Caco-2 (cell line): Measurements from ENCODE around the gene SLC10A7. TPM values are rescaled to one million over a fixed set of nuclear protein-coding genes. Genes with fewer than 3 reads are reported as not detected.

Experiments used
- BruUV-seq: library from RNA; stranded (reverse); fragments of 400-500 nt; replicated peaks from 2 replicates; lab custom pipeline; 2021; lab: Mats Ljungman, UMichigan
- CTCF ChIA-PET: fragments of 300-600 bp; sonication (Branson Sonifier 250); formaldehyde crosslinking; loops from one replicate; lab custom pipeline; 2022; ENCODE audit warnings: antibody characterized with exemption; lab: Charles Lee
- POLR2A ChIA-PET: fragments of 300-600 bp; sonication (Branson Sonifier 250); formaldehyde crosslinking; loops from one replicate; lab custom pipeline; 2022; ENCODE audit warnings: antibody characterized with exemption; lab: Charles Lee
- DNase-seq, 2 experiments: peaks; one replicate each; pipeline versions ENCODE4 v3.0.0 to v3.0.0-alpha.2; 2020 to 2022
- H3K27me3 ChIP-seq: replicated peaks from 2 replicates; pipeline ENCODE4 v1.6.0; 2011; ENCODE audit warnings: low read length; ENCODE audit not compliant: control insufficient read depth, insufficient read depth
- H3K36me3 ChIP-seq: 2 replicates; pipeline ENCODE4 v1.5.1; 2011; ENCODE audit warnings: low read length; ENCODE audit not compliant: control insufficient read depth, insufficient read depth
- H3K4me1 ChIP-seq: fragments of 250-450 bp; sonication (Bioruptor Pico); 2 replicates; pipeline ENCODE4 v1.5.1; 2020; ENCODE audit warnings: mild to moderate bottlenecking
- H3K4me3 ChIP-seq: 2 replicates; pipeline ENCODE4 v1.5.1; 2011; ENCODE audit warnings: low read depth, mild to moderate bottlenecking, control low read depth, low read length
- H3K9me3 ChIP-seq: fragments of 250-450 bp; sonication (Bioruptor Pico); 2 replicates; pipeline ENCODE4 v1.5.1; 2020; ENCODE audit warnings: mild to moderate bottlenecking, moderate library complexity
- H3K27ac Mint-ChIP-seq: one replicate; pipeline ENCODE4 v1.8.0; 2022; ENCODE audit warnings: mixed read lengths; ENCODE audit not compliant: unreplicated experiment
- H3K27me3 Mint-ChIP-seq: one replicate; pipeline ENCODE4 v1.8.0; 2022; ENCODE audit warnings: mixed read lengths; ENCODE audit not compliant: insufficient read depth, unreplicated experiment
- H3K36me3 Mint-ChIP-seq: one replicate; pipeline ENCODE4 v1.8.0; 2022; ENCODE audit warnings: mild to moderate bottlenecking, mixed read lengths; ENCODE audit not compliant: insufficient read depth, unreplicated experiment
- H3K4me1 Mint-ChIP-seq: one replicate; pipeline ENCODE4 v1.8.0; 2022; ENCODE audit warnings: low read depth, mixed read lengths; ENCODE audit not compliant: unreplicated experiment
- H3K4me3 Mint-ChIP-seq: one replicate; pipeline ENCODE4 v1.8.0; 2022; ENCODE audit warnings: mild to moderate bottlenecking, moderate library complexity, mixed read lengths; ENCODE audit not compliant: unreplicated experiment
- H3K9me3 Mint-ChIP-seq: one replicate; pipeline ENCODE4 v1.8.0; 2022; ENCODE audit warnings: mixed read lengths; ENCODE audit not compliant: unreplicated experiment
- CTCF ChIP-seq, 2 experiments: fragments of 200-600 bp in 1 of 2; IDR thresholded peaks; 1 replicate in 1 of 2; 2 replicates in 1 of 2; pipeline versions ENCODE4 v1.5.1 to v1.8.0; 2011 to 2022; ENCODE audit warnings: antibody characterized with exemption in 1 of 2, control low read depth in 1 of 2, inconsistent platforms in 1 of 2, low read depth in 1 of 2, low read length in 1 of 2, mild to moderate bottlenecking in 1 of 2, moderate library complexity in 1 of 2; ENCODE audit not compliant: insufficient read depth in 1 of 2, severe bottlenecking in 1 of 2, unreplicated experiment in 1 of 2
- intact Hi-C: fragments of 100-400 bp; cut with micrococcal nuclease; formaldehyde crosslinking; loops from one replicate; pipeline ENCODE4 v1.10.0; 2022; ENCODE audit not compliant: unreplicated experiment
- total RNA-seq: library from RNA; stranded (reverse); gene quantifications from 2 replicates; pipeline ENCODE4 v1.2.3, GENCODE V29; 2022

The SLC10A7 gene
- total RNA-seq, 1 experiment from 2014 or later: 12.1 TPM

DNA sequence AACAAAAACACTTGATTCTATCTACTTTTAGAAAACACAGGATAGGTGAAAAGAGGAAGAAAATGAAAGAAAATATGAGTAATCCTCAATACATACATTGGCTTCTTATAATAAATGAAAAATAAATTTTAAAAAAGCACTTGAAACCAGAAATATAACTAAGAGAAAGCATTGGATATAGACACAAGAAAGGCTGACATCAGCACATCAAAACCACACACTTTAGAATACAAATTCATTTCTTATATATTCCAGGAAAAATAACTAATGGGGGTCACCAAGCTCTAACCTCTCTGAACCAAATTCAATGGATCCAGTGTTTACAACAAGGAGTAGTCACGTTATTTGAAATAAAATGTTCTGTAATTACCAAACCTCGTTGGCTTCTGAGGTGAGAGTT lies 173.9 kb downstream of the SLC10A7 start:
- Histone ChIP-seq H3K9me3 (no peaks in the 10 kb centered on the region), H3K27me3 (no peaks in the 10 kb centered on the region), H3K4me3 (no peak overlapping the region), H3K4me1 (no peaks in the 10 kb centered on the region), H3K36me3 (no peaks in the 10 kb centered on the region)
- intact Hi-C loops: no loop called here
- no peaks in the 10 kb centered on the region for H3K27me3 Mint-ChIP-seq
- H3K9me3 Mint-ChIP-seq: no peaks in the 10 kb centered on the region
- no peak overlapping the region for H3K27ac Mint-ChIP-seq
- no peak for DNase-seq
- H3K4me3 Mint-ChIP-seq: no peak overlapping the region
- H3K4me1 Mint-ChIP-seq: no peaks in the 10 kb centered on the region
- TF ChIP-seq CTCF (IDR thresholded peaks at IDR 0.05; ENCODE audit: insufficient read depth in 1 of 2, low read depth in 1 of 2, low read length in 1 of 2, severe bottlenecking in 1 of 2, unreplicated experiment in 1 of 2): no peak
- POLR2A ChIA-PET: no interaction called here
- H3K36me3 Mint-ChIP-seq: no peaks in the 10 kb centered on the region
- no TSS peak for BruUV-seq
- CTCF ChIA-PET: no interaction called here

- no peaks in the 10 kb centered on the region for H3K9me3 Mint-ChIP-seq
- no TSS peak for BruUV-seq
- Histone ChIP-seq H3K4me1 (no peaks in the 10 kb centered on the region), H3K4me3 (no peak overlapping the region), H3K36me3 (no peaks in the 10 kb centered on the region), H3K27me3 (no peaks in the 10 kb centered on the region), H3K9me3 (no peaks in the 10 kb centered on the region)
- no peak overlapping the region for H3K4me3 Mint-ChIP-seq
- CTCF ChIA-PET: no interaction called here
- no peak overlapping the region for H3K27ac Mint-ChIP-seq
- intact Hi-C loops: no loop called here
- H3K27me3 Mint-ChIP-seq: no peaks in the 10 kb centered on the region
- TF ChIP-seq CTCF (IDR thresholded peaks at IDR 0.05; ENCODE audit: insufficient read depth in 1 of 2, low read depth in 1 of 2, low read length in 1 of 2, severe bottlenecking in 1 of 2, unreplicated experiment in 1 of 2): no peak
- no peak for DNase-seq
- H3K4me1 Mint-ChIP-seq: no peaks in the 10 kb centered on the region
- POLR2A ChIA-PET: no interaction called here
- no peaks in the 10 kb centered on the region for H3K36me3 Mint-ChIP-seq
Measured at GRCh38 chr4:146346276-146346675, 175.5 kb downstream of the SLC10A7 start.

DNA sequence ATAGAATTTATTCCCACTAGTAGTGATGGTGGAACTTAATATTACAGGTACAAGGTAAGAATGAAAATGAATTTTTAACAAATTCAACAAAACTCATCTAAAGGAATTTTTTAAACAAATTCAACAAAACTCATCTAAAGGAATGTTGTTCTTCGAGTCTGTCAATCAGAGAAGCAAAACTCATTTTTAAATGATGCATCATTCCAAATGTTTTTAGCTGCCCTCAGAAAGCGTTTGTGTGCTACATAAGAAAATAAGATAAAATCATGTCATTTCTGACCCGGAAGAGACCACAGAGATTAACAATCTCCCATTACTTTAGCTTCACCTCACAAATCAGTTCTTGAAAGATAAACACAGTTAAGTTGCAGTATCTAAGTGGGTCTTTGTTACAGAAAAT lies 178.0 kb downstream of the SLC10A7 start:
- no peak overlapping the region for H3K27ac Mint-ChIP-seq
- no peak for TF ChIP-seq CTCF (IDR thresholded peaks at IDR 0.05; ENCODE audit: insufficient read depth in 1 of 2, low read depth in 1 of 2, low read length in 1 of 2, severe bottlenecking in 1 of 2, unreplicated experiment in 1 of 2)
- H3K4me3 Mint-ChIP-seq: no peak overlapping the region
- no peaks in the 10 kb centered on the region for H3K27me3 ChIP-seq
- no peak overlapping the region for H3K4me3 ChIP-seq
- CTCF ChIA-PET: interaction anchor here (1.0 kb wide), 1 partner anchor 230 kb away, joined by 3 read pairs; no protein-coding TSS in a partner anchor
- POLR2A ChIA-PET: no interaction called here
- no peaks in the 10 kb centered on the region for H3K9me3 Mint-ChIP-seq
- H3K36me3 ChIP-seq: no peaks in the 10 kb centered on the region
- no peaks in the 10 kb centered on the region for H3K27me3 Mint-ChIP-seq
- intact Hi-C loops: loop anchor here (2.0 kb wide), 1 partner anchor 179 kb away; no protein-coding TSS in a partner anchor
- DNase-seq: no peak
- H3K4me1 ChIP-seq: no peaks in the 10 kb centered on the region
- H3K36me3 Mint-ChIP-seq: no peaks in the 10 kb centered on the region
- H3K4me1 Mint-ChIP-seq: no peaks in the 10 kb centered on the region
- H3K9me3 ChIP-seq: no peaks in the 10 kb centered on the region
- no TSS peak for BruUV-seq
